Liver (tissue), 3 donors: ENCODE measurements around the gene HEYL.

Source experiments
- GABPA ChIP-seq, 2 donors: IDR thresholded peaks in 1 of 2; conservative IDR thresholded peaks in 1 of 2; 2 replicates each; pipeline ENCODE4 v1.6.1; 2016; ENCODE audit warnings: antibody characterized with exemption in 2 of 2, mild to moderate bottlenecking in 1 of 2, moderate library complexity in 1 of 2
- YY1 ChIP-seq: IDR thresholded peaks from 2 replicates; pipeline ENCODE4 v1.6.1; 2016; ENCODE audit warnings: antibody characterized with exemption, mild to moderate bottlenecking
- TF ChIP-seq, protein P1 (sequence below): fragments of 150-350 bp; IDR thresholded peaks from 2 replicates; pipeline ENCODE4 v1.5.1; 2017; ENCODE audit warnings: improper control_type of control experiment, low read depth, low read length; ENCODE audit not compliant: missing input control
- TF ChIP-seq, protein P2 (sequence below): IDR thresholded peaks from 2 replicates; pipeline ENCODE4 v1.6.1; 2016; ENCODE audit warnings: antibody characterized with exemption
- donor health status: healthy.
- donor health status: healthy.

DNA sequence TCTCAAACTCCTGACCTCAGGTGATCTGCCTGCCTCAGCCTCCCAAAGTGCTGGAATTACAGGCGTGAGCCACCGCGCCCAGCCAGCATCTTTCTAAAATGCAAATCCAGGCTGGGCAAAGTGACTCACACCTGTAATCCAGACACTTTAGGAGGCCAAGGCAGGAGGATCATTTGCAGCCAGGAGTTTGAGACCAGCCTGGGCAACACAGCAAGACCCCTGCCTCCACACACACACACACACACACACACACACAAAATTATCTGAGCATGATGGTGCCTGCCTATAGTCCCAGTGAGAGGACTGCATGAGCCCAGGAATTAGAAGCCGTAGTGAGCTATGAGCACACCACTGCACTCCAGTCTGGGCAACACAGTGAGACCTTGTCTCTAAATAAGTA is 46.1 kb downstream of the HEYL start:
- TF ChIP-seq, protein P1, sequence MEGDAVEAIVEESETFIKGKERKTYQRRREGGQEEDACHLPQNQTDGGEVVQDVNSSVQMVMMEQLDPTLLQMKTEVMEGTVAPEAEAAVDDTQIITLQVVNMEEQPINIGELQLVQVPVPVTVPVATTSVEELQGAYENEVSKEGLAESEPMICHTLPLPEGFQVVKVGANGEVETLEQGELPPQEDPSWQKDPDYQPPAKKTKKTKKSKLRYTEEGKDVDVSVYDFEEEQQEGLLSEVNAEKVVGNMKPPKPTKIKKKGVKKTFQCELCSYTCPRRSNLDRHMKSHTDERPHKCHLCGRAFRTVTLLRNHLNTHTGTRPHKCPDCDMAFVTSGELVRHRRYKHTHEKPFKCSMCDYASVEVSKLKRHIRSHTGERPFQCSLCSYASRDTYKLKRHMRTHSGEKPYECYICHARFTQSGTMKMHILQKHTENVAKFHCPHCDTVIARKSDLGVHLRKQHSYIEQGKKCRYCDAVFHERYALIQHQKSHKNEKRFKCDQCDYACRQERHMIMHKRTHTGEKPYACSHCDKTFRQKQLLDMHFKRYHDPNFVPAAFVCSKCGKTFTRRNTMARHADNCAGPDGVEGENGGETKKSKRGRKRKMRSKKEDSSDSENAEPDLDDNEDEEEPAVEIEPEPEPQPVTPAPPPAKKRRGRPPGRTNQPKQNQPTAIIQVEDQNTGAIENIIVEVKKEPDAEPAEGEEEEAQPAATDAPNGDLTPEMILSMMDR = no peak
- TF ChIP-seq YY1 (no peak), GABPA (IDR thresholded peaks at IDR 0.05 in 1 of 2, conservative IDR thresholded peaks at IDR 0.05 in 1 of 2) (no peak)
- TF ChIP-seq, protein P2, sequence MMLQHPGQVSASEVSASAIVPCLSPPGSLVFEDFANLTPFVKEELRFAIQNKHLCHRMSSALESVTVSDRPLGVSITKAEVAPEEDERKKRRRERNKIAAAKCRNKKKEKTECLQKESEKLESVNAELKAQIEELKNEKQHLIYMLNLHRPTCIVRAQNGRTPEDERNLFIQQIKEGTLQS = no peak
